ENCODE measurements around the gene MFSD2A.
"Not testable (repeated sequence)": the region's sequence is repeated elsewhere in the genome, so short reads cannot be mapped to it uniquely, and the experiment has no call there.

Gene MFSD2A

GRCh38 chr1:39965044-39965443 is 10.1 kb downstream of the MFSD2A start:
- in situ Hi-C loops (cut with HindIII; ENCODE audit: low sequenced_read_pairs), result no loop called here

GRCh38 chr1:39969048-39969447 is 14.1 kb downstream of the MFSD2A start:
- in situ Hi-C loops (cut with HindIII; ENCODE audit: low sequenced_read_pairs), result no loop called here

GRCh38 chr1:39969531-39970270 is 14.8 kb downstream of the MFSD2A start:
- in situ Hi-C loops (cut with HindIII; ENCODE audit: low sequenced_read_pairs), result no loop called here

- in situ Hi-C loops (cut with HindIII; ENCODE audit: low sequenced_read_pairs), result no loop called here
Observed at GRCh38 chr1:39970274-39970673, 15.3 kb downstream of the MFSD2A start.

- in situ Hi-C loops (cut with HindIII; ENCODE audit: low sequenced_read_pairs), result no loop called here
Observed at GRCh38 chr1:39971138-39971537, 16.2 kb downstream of the MFSD2A start.

GRCh38 chr1:39973503-39974135 is 18.7 kb downstream of the MFSD2A start:
- in situ Hi-C loops (cut with HindIII; ENCODE audit: low sequenced_read_pairs), result no loop called here

GRCh38 chr1:39976732-39977131 is 21.8 kb downstream of the MFSD2A start:
- in situ Hi-C loops (cut with HindIII; ENCODE audit: low sequenced_read_pairs), result no loop called here

- in situ Hi-C loops (cut with HindIII; ENCODE audit: low sequenced_read_pairs), result no loop called here
Observed at GRCh38 chr1:39977202-39977601, 22.3 kb downstream of the MFSD2A start.

GRCh38 chr1:39979654-39980053 is 24.7 kb downstream of the MFSD2A start:
- in situ Hi-C loops (cut with HindIII; ENCODE audit: low sequenced_read_pairs), result no loop called here

- in situ Hi-C loops (cut with HindIII; ENCODE audit: low sequenced_read_pairs), result no loop called here
Observed at GRCh38 chr1:39980555-39981313, 25.8 kb downstream of the MFSD2A start.

GRCh38 chr1:39981385-39981784 is 26.4 kb downstream of the MFSD2A start:
- in situ Hi-C loops (cut with HindIII; ENCODE audit: low sequenced_read_pairs), result no loop called here

GRCh38 chr1:39981945-39982344 is 27.0 kb downstream of the MFSD2A start:
- in situ Hi-C loops (cut with HindIII; ENCODE audit: low sequenced_read_pairs), result no loop called here

GRCh38 chr1:39984480-39984879 is 29.5 kb downstream of the MFSD2A start:
- in situ Hi-C loops (cut with HindIII; ENCODE audit: low sequenced_read_pairs), result not testable (repeated sequence)

GRCh38 chr1:39984951-39985350 is 30.0 kb downstream of the MFSD2A start:
- in situ Hi-C loops (cut with HindIII; ENCODE audit: low sequenced_read_pairs), result no loop called here

GRCh38 chr1:39987869-39988268 is 32.9 kb downstream of the MFSD2A start:
- in situ Hi-C loops (cut with HindIII; ENCODE audit: low sequenced_read_pairs), result no loop called here

GRCh38 chr1:39988618-39989343 is 33.8 kb downstream of the MFSD2A start:
- in situ Hi-C loops (cut with HindIII; ENCODE audit: low sequenced_read_pairs), result no loop called here

GRCh38 chr1:39990428-39990827 is 35.5 kb downstream of the MFSD2A start:
- in situ Hi-C loops (cut with HindIII; ENCODE audit: low sequenced_read_pairs), result no loop called here

GRCh38 chr1:39992234-39992633 is 37.3 kb downstream of the MFSD2A start:
- in situ Hi-C loops (cut with HindIII; ENCODE audit: low sequenced_read_pairs), result no loop called here

- in situ Hi-C loops (cut with HindIII; ENCODE audit: low sequenced_read_pairs), result no loop called here
Observed at GRCh38 chr1:39992888-39993287, 37.9 kb downstream of the MFSD2A start.

- in situ Hi-C loops (cut with HindIII; ENCODE audit: low sequenced_read_pairs), result no loop called here
Observed at GRCh38 chr1:39995973-39996393, 41.0 kb downstream of the MFSD2A start.

- in situ Hi-C loops (cut with HindIII; ENCODE audit: low sequenced_read_pairs), result no loop called here
Observed at GRCh38 chr1:39996396-39997004, 41.6 kb downstream of the MFSD2A start.
